B cell (primary cell): ENCODE data around the gene B3GLCT.

ENCODE experiments used
- EZH2 ChIP-seq: IDR thresholded peaks from 2 replicates; pipeline ENCODE4 v1.6.1; 2012; ENCODE audit warnings: borderline replicate concordance, low read depth, mild to moderate bottlenecking, moderate library complexity, low read length; ENCODE audit not compliant: insufficient read depth, poor library complexity, severe bottlenecking
- TF ChIP-seq, protein P1 (sequence below): fragments of 200-600 bp; IDR thresholded peaks from one replicate; pipeline ENCODE4 v1.8.0; 2022; ENCODE audit warnings: antibody characterized with exemption, mild to moderate bottlenecking

DNA sequence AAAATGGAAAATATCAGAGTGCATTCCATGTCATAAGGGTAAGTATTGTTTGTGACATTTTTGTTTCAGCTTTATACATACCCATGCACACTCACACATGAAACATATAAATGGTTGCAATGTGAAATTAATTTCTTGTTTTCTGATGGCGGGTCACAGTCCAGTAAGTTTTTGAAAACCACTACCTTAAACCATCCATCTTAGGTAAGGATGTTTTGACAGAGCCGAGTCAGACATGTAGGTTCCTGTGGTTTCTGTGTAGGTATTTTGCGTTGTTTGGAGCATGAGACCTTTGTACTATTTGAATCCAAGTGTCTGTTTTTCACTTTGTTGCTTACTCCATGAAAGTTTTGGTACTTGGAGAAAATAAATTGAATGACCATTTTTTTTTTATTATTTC, 121.7 kb downstream of the B3GLCT start:
- TF ChIP-seq, protein P1, sequence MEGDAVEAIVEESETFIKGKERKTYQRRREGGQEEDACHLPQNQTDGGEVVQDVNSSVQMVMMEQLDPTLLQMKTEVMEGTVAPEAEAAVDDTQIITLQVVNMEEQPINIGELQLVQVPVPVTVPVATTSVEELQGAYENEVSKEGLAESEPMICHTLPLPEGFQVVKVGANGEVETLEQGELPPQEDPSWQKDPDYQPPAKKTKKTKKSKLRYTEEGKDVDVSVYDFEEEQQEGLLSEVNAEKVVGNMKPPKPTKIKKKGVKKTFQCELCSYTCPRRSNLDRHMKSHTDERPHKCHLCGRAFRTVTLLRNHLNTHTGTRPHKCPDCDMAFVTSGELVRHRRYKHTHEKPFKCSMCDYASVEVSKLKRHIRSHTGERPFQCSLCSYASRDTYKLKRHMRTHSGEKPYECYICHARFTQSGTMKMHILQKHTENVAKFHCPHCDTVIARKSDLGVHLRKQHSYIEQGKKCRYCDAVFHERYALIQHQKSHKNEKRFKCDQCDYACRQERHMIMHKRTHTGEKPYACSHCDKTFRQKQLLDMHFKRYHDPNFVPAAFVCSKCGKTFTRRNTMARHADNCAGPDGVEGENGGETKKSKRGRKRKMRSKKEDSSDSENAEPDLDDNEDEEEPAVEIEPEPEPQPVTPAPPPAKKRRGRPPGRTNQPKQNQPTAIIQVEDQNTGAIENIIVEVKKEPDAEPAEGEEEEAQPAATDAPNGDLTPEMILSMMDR, result no peak
- no peak for TF ChIP-seq EZH2
